ENCODE results near the gene ARHGAP10. TPM values are rescaled to one million over a fixed set of nuclear protein-coding genes. Genes with fewer than 3 reads are reported as not detected.

ARHGAP10 gene
- total RNA-seq, 1 donor from 2014 or later = 15.5 TPM

DNA sequence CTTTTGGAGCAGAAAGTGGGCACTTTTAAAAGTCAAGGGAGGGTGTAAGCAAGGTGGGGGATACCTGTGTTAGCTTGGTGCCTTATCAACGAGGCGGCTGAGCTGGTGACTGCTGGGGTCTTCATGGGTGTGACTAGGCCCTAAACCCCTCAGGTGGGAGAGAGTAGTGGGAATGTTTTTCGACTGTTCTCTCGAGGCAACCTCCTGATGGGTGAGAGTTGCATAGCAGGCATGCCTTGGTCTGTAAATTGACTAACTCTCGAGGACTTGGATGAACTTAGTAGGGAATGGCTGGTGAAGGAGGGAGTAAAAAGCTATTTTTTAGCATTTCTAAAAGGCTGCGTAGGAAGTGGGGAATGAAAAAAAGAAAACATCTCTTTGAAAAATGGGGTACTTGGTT, 80.0 kb downstream of the ARHGAP10 start:
- no peak overlapping the region for H3K4me3 ChIP-seq (ENCODE audit: low read depth, low read length)
- no peaks in the 10 kb centered on the region for H3K36me3 ChIP-seq (ENCODE audit: control insufficient read depth, insufficient read depth, low read length)
- no peak for DNase-seq (ENCODE audit: low read depth)
- TF ChIP-seq, protein P1, sequence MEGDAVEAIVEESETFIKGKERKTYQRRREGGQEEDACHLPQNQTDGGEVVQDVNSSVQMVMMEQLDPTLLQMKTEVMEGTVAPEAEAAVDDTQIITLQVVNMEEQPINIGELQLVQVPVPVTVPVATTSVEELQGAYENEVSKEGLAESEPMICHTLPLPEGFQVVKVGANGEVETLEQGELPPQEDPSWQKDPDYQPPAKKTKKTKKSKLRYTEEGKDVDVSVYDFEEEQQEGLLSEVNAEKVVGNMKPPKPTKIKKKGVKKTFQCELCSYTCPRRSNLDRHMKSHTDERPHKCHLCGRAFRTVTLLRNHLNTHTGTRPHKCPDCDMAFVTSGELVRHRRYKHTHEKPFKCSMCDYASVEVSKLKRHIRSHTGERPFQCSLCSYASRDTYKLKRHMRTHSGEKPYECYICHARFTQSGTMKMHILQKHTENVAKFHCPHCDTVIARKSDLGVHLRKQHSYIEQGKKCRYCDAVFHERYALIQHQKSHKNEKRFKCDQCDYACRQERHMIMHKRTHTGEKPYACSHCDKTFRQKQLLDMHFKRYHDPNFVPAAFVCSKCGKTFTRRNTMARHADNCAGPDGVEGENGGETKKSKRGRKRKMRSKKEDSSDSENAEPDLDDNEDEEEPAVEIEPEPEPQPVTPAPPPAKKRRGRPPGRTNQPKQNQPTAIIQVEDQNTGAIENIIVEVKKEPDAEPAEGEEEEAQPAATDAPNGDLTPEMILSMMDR (IDR thresholded peaks at IDR 0.05; ENCODE audit: insufficient read depth, low read length, poor library complexity, severe bottlenecking) = no peak
- no peaks in the 10 kb centered on the region for H3K27me3 ChIP-seq (ENCODE audit: control insufficient read depth, insufficient read depth, low read length)

DNA sequence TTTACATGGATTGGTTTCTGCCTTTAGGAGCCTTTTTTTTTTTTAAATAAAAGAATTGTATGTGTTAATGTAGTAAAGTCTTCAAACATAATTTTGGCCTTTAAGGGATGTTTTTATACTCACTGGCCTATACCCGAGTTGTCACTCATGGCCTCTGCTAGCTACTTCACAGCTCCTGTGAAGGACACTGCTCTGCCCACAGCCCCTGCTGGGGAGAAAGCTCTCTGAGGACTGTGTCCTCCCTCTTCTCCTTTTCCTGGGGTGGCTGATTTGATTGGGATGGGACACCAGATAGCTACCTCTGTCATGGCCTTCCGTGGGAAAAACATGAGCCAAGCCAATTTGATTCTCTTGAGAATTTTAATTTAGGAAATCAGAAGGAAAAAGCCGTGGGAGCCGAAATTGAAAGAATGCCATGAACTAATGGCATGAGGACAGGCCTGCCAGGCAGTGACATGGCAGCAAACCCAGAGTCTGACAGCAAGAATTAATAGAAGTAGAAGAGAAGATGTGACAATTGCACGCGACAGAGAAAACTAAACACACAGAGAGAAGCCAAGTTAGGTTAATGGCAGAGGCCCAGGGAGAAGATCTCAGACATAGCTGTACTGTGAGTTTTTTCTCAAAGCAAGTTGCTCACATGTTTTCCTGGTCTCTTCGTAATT, 81.4 kb downstream of the ARHGAP10 start:
- no peaks in the 10 kb centered on the region for H3K36me3 ChIP-seq (ENCODE audit: control insufficient read depth, insufficient read depth, low read length)
- H3K4me3 ChIP-seq (ENCODE audit: low read depth, low read length) = no peak overlapping the region
- no peak for DNase-seq (ENCODE audit: low read depth)
- H3K27me3 ChIP-seq (ENCODE audit: control insufficient read depth, insufficient read depth, low read length) = no peaks in the 10 kb centered on the region
- TF ChIP-seq, protein P1 (IDR thresholded peaks at IDR 0.05; ENCODE audit: insufficient read depth, low read length, poor library complexity, severe bottlenecking) = no peak

DNA sequence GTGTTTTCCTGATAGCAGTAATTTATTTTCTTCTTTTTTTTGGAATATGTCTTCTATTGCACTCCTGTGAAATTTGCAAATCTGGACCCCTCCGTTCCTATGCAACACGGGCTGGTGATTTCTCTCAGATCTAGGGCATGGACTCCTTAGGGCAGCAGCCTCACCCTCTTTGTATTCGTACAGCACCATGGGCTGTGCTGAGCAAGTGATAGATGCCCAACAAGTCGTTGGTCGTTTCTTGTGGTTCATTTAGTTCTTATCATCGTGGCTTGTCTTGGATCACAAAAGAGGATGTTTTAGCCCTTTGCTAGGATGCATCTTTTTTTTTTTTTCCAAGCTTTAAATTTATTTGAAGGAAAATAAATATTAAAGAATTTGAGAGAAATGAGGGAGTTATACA, 82.1 kb downstream of the ARHGAP10 start:
- TF ChIP-seq, protein P1 (IDR thresholded peaks at IDR 0.05; ENCODE audit: insufficient read depth, low read length, poor library complexity, severe bottlenecking) = no peak
- H3K27me3 ChIP-seq (ENCODE audit: control insufficient read depth, insufficient read depth, low read length) = no peaks in the 10 kb centered on the region
- H3K36me3 ChIP-seq (ENCODE audit: control insufficient read depth, insufficient read depth, low read length) = no peaks in the 10 kb centered on the region
- DNase-seq (ENCODE audit: low read depth) = no peak
- no peak overlapping the region for H3K4me3 ChIP-seq (ENCODE audit: low read depth, low read length)

DNA sequence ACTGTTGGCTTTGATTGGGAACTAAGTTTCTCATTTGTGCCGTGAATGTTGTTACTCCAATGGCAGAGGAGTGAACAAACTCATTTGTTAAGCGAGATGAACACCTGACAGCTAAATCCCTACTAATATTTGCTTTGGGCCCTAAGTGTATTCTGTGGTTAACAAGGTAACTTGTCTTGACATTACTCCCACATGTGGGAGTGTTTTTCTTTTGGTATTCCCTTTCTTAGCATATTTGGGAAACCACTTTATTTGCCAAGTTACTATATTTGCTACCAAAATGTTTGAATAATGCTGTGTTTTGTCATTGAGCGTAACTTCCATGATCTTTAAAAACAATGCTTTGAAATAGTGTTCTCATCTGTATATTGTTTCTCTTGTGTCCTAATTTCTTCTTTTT, 82.5 kb downstream of the ARHGAP10 start:
- Histone ChIP-seq H3K4me3 (ENCODE audit: low read depth, low read length) (no peak overlapping the region), H3K36me3 (ENCODE audit: control insufficient read depth, insufficient read depth, low read length) (no peaks in the 10 kb centered on the region), H3K27me3 (ENCODE audit: control insufficient read depth, insufficient read depth, low read length) (no peaks in the 10 kb centered on the region)
- TF ChIP-seq, protein P1 (IDR thresholded peaks at IDR 0.05; ENCODE audit: insufficient read depth, low read length, poor library complexity, severe bottlenecking) = no peak
- DNase-seq (ENCODE audit: low read depth) = no peak

DNA sequence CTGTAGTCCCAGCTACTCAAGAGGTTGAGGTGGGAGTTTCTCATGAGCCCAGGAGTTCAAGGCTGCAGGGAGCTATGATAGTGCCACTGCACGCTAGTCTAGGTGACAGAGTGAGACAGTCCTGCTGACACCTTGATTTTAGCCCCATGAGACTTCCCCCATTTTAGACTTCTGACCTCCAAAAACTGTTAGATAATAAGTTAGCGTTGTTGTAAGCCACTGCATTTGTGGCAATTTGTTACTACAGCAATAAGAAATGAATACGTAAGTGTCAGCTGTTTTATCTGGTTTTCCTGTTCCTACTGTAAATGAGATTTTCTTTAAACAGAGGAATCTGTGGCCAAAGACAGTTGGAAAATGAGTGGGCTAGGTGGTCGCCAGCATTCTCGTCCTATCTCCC, 83.9 kb downstream of the ARHGAP10 start:
- TF ChIP-seq, protein P1 (IDR thresholded peaks at IDR 0.05; ENCODE audit: insufficient read depth, low read length, poor library complexity, severe bottlenecking) = no peak
- DNase-seq (ENCODE audit: low read depth) = no peak
- no peaks in the 10 kb centered on the region for H3K27me3 ChIP-seq (ENCODE audit: control insufficient read depth, insufficient read depth, low read length)

More for the DNA sequence above, 83.9 kb downstream of the ARHGAP10 start:
- Histone ChIP-seq H3K4me3 (ENCODE audit: low read depth, low read length) (no peak overlapping the region), H3K36me3 (ENCODE audit: control insufficient read depth, insufficient read depth, low read length) (no peaks in the 10 kb centered on the region)

Measured in kidney epithelial cell (primary cell).